AG04449 (cell line): Measurements from ENCODE around the gene SECISBP2L.

Source experiments
- CTCF ChIA-PET: fragments of 350-600 bp; formaldehyde crosslinking; extraction: SDS; loops from one replicate; lab custom pipeline; 2021; ENCODE audit warnings: antibody characterized with exemption; lab: Yijun Ruan, JAX
- POLR2A ChIA-PET: fragments of 400-600, 350-600 bp; formaldehyde crosslinking; extraction: SDS; loops from one replicate; lab custom pipeline; 2020; ENCODE audit warnings: antibody characterized with exemption, inconsistent platforms; lab: Yijun Ruan, JAX
- DNase-seq: peaks from one replicate; pipeline ENCODE4 v3.0.0-alpha.2; 2010; ENCODE audit warnings: low read depth, low spot score
- H3K4me3 ChIP-seq: 2 replicates; pipeline ENCODE4 v1.5.1; 2011; ENCODE audit warnings: low read depth, mild to moderate bottlenecking, control low read depth, low read length
- TF ChIP-seq, protein P1 (sequence below): IDR thresholded peaks from one replicate; pipeline ENCODE4 v1.5.1; 2011; ENCODE audit warnings: mild to moderate bottlenecking, moderate library complexity, low read length, control low read depth, inconsistent platforms; ENCODE audit not compliant: insufficient read depth; ENCODE audit errors: missing control alignments

The SECISBP2L gene

DNA sequence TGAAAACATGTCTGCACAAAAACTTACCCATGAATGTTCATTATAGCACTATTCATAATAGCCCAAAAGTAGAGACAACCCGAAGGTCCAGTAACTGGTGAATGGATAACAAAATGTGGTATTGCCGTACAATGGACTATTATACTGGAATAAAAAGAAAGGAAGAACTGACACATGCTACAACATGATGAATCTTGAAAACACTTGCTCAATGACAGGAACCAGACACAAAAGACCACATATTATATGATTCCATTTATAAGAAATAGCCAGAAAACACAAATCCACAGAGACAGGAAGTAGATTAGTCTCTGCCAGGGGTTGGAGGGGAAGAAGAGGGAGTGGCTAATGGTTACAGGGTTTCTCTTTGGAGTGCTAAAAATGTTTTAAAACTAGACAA, 100.9 kb downstream of the SECISBP2L start:
- TF ChIP-seq, protein P1, sequence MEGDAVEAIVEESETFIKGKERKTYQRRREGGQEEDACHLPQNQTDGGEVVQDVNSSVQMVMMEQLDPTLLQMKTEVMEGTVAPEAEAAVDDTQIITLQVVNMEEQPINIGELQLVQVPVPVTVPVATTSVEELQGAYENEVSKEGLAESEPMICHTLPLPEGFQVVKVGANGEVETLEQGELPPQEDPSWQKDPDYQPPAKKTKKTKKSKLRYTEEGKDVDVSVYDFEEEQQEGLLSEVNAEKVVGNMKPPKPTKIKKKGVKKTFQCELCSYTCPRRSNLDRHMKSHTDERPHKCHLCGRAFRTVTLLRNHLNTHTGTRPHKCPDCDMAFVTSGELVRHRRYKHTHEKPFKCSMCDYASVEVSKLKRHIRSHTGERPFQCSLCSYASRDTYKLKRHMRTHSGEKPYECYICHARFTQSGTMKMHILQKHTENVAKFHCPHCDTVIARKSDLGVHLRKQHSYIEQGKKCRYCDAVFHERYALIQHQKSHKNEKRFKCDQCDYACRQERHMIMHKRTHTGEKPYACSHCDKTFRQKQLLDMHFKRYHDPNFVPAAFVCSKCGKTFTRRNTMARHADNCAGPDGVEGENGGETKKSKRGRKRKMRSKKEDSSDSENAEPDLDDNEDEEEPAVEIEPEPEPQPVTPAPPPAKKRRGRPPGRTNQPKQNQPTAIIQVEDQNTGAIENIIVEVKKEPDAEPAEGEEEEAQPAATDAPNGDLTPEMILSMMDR = no peak
- POLR2A ChIA-PET = no interaction called here
- H3K4me3 ChIP-seq = no peak overlapping the region
- CTCF ChIA-PET = interaction anchor here (1.5 to 4.7 kb wide), 4 partner anchors 8 to 30 kb away, joined by 4 to 13 read pairs (median 5); no protein-coding TSS in a partner anchor
- DNase-seq = no peak

DNA sequence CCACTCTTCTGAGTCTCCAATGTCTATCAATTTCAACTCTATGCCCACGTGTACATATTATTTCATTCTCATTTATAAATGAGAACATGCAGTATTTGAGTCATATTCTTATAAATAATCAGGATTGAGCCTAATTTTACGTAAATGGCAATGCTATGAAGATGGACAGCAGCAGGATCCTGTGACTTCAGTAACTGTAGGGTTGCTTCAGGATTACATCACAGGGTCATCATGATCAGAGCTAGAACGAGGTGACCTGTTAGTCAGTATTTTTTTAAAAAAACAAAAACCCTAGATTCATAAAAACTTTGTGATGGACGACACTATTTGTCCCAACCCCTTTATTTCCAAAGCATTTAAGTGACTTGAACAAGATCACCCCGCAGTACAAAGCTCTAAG, 104.3 kb downstream of the SECISBP2L start:
- no peak for DNase-seq
- CTCF ChIA-PET = no interaction called here
- no peak overlapping the region for H3K4me3 ChIP-seq
- POLR2A ChIA-PET = no interaction called here
- TF ChIP-seq, protein P1 = no peak

DNA sequence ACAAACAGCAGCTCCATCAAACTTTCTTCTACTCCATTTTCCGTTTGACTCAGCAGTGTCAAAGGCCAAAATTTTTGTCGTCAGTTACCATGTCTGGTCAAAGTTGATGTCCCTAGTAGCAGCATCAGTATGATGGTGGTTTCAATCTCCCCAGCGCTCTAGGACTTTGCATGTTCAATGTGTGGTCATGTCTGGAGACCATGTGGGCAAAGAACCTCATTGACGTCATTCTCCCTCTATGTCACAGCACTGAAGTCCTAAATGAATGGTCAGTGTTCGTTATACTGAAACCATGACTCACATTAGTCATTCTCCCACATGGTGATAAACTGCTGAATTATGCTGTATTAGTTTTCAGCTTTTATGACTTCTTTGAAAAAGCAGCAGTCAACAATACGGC, 105.7 kb downstream of the SECISBP2L start:
- ChIA-PET CTCF (interaction anchor here (0.6 to 2.9 kb wide), 5 partner anchors 14 to 80 kb away, joined by 3 to 13 read pairs (median 6); no protein-coding TSS in a partner anchor), POLR2A (no interaction called here)
- H3K4me3 ChIP-seq = no peak overlapping the region
- peak; percentile 92 for DNase-seq
- TF ChIP-seq, protein P1 = no peak

DNA sequence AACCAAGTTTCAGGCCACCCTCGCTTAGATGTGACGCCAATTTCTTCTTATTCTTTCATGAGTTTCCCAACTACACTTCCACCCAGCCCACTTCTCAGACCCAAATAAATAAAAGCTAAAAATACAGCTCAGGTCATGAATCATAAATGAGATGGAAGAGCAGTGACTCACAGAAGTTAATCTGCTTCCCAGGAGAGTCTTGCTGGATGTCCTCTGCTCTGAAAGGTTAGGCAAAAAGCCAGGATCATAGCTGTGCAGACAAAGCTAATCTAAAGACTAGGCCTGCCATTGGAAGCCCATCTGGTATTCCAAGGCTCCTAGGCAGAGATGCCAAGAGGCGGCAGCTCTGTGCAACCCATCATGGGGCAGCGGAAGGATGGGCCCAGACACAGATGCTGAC, 106.6 kb downstream of the SECISBP2L start:
- DNase-seq = peak; percentile 82
- ChIA-PET POLR2A (interaction anchor here (0.6 to 1.6 kb wide), 2 partner anchors 12 to 24 kb away, joined by 3 to 6 read pairs; partner anchors contain the start of gene SHC4), CTCF (interaction anchor here (0.7 to 2.9 kb wide), 8 partner anchors 9 to 79 kb away, joined by 3 to 13 read pairs (median 4); partner anchors contain the start of genes EID1 and SHC4)
- H3K4me3 ChIP-seq = no peak overlapping the region
- TF ChIP-seq, protein P1 = no peak
